Stomach (tissue), 9 donors: ENCODE data around the gene MTM1. TPM values are rescaled to one million over a fixed set of nuclear protein-coding genes. Genes with fewer than 3 reads are reported as not detected.

Source experiments
- DNase-seq, 2 donors: peaks; one replicate each; pipeline versions ENCODE4 v3.0.0 to v3.0.0-alpha.2; 2013 to 2019
- H3K27ac ChIP-seq, 5 donors: fragments of 200-600 bp in 4 of 5; sonication (generic) in 4 of 5; one replicate each; pipeline ENCODE4 v1.5.1; 2013 to 2019; ENCODE audit warnings: mild to moderate bottlenecking in 1 of 5, moderate library complexity in 1 of 5
- H3K27me3 ChIP-seq, 3 donors: fragments of 200-600 bp; sonication (generic); one replicate each; pipeline ENCODE4 v1.5.1; 2017 to 2019; ENCODE audit warnings: mixed run types in 1 of 3
- H3K36me3 ChIP-seq, 4 donors: fragments of 200-600 bp; sonication (generic); 1 replicate in 3 of 4; 2 replicates in 1 of 4; pipeline ENCODE4 v1.5.1; 2016 to 2019
- H3K4me1 ChIP-seq, 4 donors: fragments of 200-600 bp; sonication (generic); one replicate each; pipeline ENCODE4 v1.5.1; 2016 to 2019
- H3K4me3 ChIP-seq, 4 donors: fragments of 200-600 bp; sonication (generic) in 3 of 4; one replicate each; pipeline ENCODE4 v1.5.1; 2016 to 2019; ENCODE audit warnings: mild to moderate bottlenecking in 1 of 4
- H3K9me3 ChIP-seq, 4 donors: fragments of 200-600 bp; sonication (generic); one replicate each; pipeline ENCODE4 v1.5.1; 2016 to 2019
- CTCF ChIP-seq, 7 experiments: fragments of 450-650 bp in 4 of 7; fragments of 200-600 bp in 3 of 7; sonication (generic) in 3 of 7; IDR thresholded peaks; one replicate each; pipeline ENCODE4 v1.5.1; 2016 to 2019; ENCODE audit warnings: antibody characterized with exemption in 7 of 7, control low read depth in 2 of 7, mild to moderate bottlenecking in 1 of 7
- EP300 ChIP-seq: sonication (generic); formaldehyde crosslinking; IDR thresholded peaks from one replicate; pipeline ENCODE4 v1.6.1; 2017; ENCODE audit warnings: antibody characterized with exemption
- POLR2A ChIP-seq, 4 donors: fragments of 450-650 bp; IDR thresholded peaks; one replicate each; pipeline ENCODE4 v1.6.1; 2016; ENCODE audit warnings: antibody characterized with exemption in 4 of 4, control low read depth in 2 of 4, mild to moderate bottlenecking in 1 of 4, moderate library complexity in 1 of 4
- POLR2AphosphoS5 ChIP-seq, 3 donors: sonication (generic); formaldehyde crosslinking; IDR thresholded peaks; one replicate each; pipeline ENCODE4 v1.6.1; 2016; ENCODE audit warnings: antibody characterized with exemption in 3 of 3
- WGBS, 5 donors: extraction: QIAGEN DNeasy Blood & Tissue Kit in 3 of 5; methylation state at CpG; one replicate each; pipeline versions ENCODE4 v1.1.5 to v1.1.7; 2013 to 2018; 5-methylcytosine and 5-hydroxymethylcytosine counted together
- intact Hi-C: fragments of 100-400 bp; cut with DNase I; formaldehyde crosslinking; loops from one replicate; pipeline ENCODE4 v1.15.1; 2023; ENCODE audit warnings: low total_unique reads
- polyA plus RNA-seq, 3 donors: library from polyadenylated mRNA; stranded (reverse); fragments of 200-250 nt; gene quantifications; one replicate each; pipeline ENCODE4 v1.2.3, GENCODE V29; 2013
- total RNA-seq, 5 donors: library from RNA; depleted of rRNA; stranded (reverse); fragments of >200 nt; gene quantifications; one replicate each; pipeline versions ENCODE4 v1.1.0 to v1.2.3, GENCODE V29; 2014 to 2016
- donor health status: healthy with polysubstance abuse.
- donor health status: Bipolar disorder and iron deficiency.
- donor health status: healthy.

MTM1 gene
- total and polyA plus RNA-seq, 8 donors, result 3.5 to 28.0 (median 6.7) TPM

GRCh38 chrX:150643958-150644357 lies 75.5 kb downstream of the MTM1 start:
- TF ChIP-seq CTCF (IDR thresholded peaks at IDR 0.05) (no peak), POLR2A (IDR thresholded peaks at IDR 0.05) (no peak), EP300 (no peak), POLR2AphosphoS5 (IDR thresholded peaks at IDR 0.05) (no peak)
- DNase-seq, result no peak
- Histone ChIP-seq H3K36me3 (peaks cover 0 to 49% (median 31%) of the 10 kb centered on the region in 4 donors), H3K27ac (no peak overlapping the region), H3K4me3 (no peak overlapping the region), H3K4me1 (peaks cover 0 to 2% (median 0%) of the 10 kb centered on the region in 4 donors), H3K27me3 (no peaks in the 10 kb centered on the region), H3K9me3 (no peaks in the 10 kb centered on the region)
- WGBS, 5 donors, result 86 to 100% (median 94%) methylated on average over 2 of the region's 2 CpGs
- intact Hi-C loops, result no loop called here

GRCh38 chrX:150644422-150644821 lies 76.0 kb downstream of the MTM1 start:
- no peak for DNase-seq
- no peak for TF ChIP-seq POLR2A (IDR thresholded peaks at IDR 0.05)
- no peak for TF ChIP-seq CTCF (IDR thresholded peaks at IDR 0.05)
- no peak for TF ChIP-seq EP300
- TF ChIP-seq POLR2AphosphoS5 (IDR thresholded peaks at IDR 0.05), result no peak
- Histone ChIP-seq H3K9me3 (no peaks in the 10 kb centered on the region), H3K27me3 (no peaks in the 10 kb centered on the region), H3K4me3 (no peak overlapping the region), H3K36me3 (peaks cover 0 to 49% (median 30%) of the 10 kb centered on the region in 4 donors), H3K4me1 (peaks cover 0 to 5% (median 0%) of the 10 kb centered on the region in 4 donors), H3K27ac (no peak overlapping the region)
- intact Hi-C loops, result no loop called here
- WGBS, 5 donors, result 68 to 95% (median 84%) methylated on average over 4 of the region's 4 CpGs

GRCh38 chrX:150647331-150647730 lies 78.9 kb downstream of the MTM1 start:
- peaks cover 0 to 32% (median 16%) of the 10 kb centered on the region in 4 donors for H3K36me3 ChIP-seq
- intact Hi-C loops, result no loop called here
- WGBS, 5 donors, result 76 to 87% (median 80%) methylated on average over 5 of the region's 5 CpGs

GRCh38 chrX:150648296-150648940 lies 80.0 kb downstream of the MTM1 start:
- peaks cover 0 to 5% (median 0%) of the 10 kb centered on the region in 4 donors for H3K4me1 ChIP-seq
- 55 to 83% (median 75%) methylated on average over 4 of the region's 4 CpGs for WGBS, 5 donors
- H3K36me3 ChIP-seq, result peaks cover 0 to 29% (median 14%) of the 10 kb centered on the region in 4 donors
- intact Hi-C loops, result no loop called here
- no peaks in the 10 kb centered on the region for H3K9me3 ChIP-seq
- no peak overlapping the region for H3K4me3 ChIP-seq
- no peaks in the 10 kb centered on the region for H3K27me3 ChIP-seq
- DNase-seq, result no peak
- TF ChIP-seq EP300, result no peak
- no peak for TF ChIP-seq CTCF (IDR thresholded peaks at IDR 0.05)
- TF ChIP-seq POLR2AphosphoS5 (IDR thresholded peaks at IDR 0.05), result no peak
- no peak for TF ChIP-seq POLR2A (IDR thresholded peaks at IDR 0.05)
- no peak overlapping the region for H3K27ac ChIP-seq

More at GRCh38 chrX:150647331-150647730, 78.9 kb downstream of the MTM1 start:
- no peak for DNase-seq
- Histone ChIP-seq H3K4me3 (no peak overlapping the region), H3K4me1 (peaks cover 0 to 5% (median 0%) of the 10 kb centered on the region in 4 donors), H3K27ac (no peak overlapping the region), H3K9me3 (no peaks in the 10 kb centered on the region), H3K27me3 (no peaks in the 10 kb centered on the region)
- no peak for TF ChIP-seq CTCF (IDR thresholded peaks at IDR 0.05)
- no peak for TF ChIP-seq POLR2A (IDR thresholded peaks at IDR 0.05)
- TF ChIP-seq EP300, result no peak
- no peak for TF ChIP-seq POLR2AphosphoS5 (IDR thresholded peaks at IDR 0.05)
